ENCODE measurements around the gene HOMER2. TPM values are rescaled to one million over a fixed set of nuclear protein-coding genes. Genes with fewer than 3 reads are reported as not detected.

HOMER2 gene
- total RNA-seq, 2 donors from 2014 or later = 2.2 to 4.4 TPM

DNA sequence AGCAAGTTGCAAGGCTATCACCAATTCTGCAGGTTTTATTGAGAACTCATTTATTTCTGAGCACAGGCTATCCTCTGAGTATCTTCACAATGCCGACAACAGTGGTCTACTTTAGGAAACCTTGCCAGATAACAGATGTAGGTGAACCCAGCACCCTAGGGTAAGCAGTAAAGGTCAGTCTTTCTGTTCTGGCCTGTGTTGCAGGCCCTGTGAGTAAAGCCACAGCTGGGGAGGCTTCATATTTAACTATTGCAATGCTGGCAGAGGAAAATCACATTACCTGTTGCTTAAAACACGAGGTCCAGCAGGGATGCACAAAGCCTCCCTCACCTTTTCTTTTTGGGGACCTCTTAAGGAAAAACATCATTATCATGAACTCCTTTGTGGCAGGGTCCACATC, 87.6 kb downstream of the HOMER2 start:
- ATAC-seq = no peak
- no peak overlapping the region for H3K27ac Mint-ChIP-seq

DNA sequence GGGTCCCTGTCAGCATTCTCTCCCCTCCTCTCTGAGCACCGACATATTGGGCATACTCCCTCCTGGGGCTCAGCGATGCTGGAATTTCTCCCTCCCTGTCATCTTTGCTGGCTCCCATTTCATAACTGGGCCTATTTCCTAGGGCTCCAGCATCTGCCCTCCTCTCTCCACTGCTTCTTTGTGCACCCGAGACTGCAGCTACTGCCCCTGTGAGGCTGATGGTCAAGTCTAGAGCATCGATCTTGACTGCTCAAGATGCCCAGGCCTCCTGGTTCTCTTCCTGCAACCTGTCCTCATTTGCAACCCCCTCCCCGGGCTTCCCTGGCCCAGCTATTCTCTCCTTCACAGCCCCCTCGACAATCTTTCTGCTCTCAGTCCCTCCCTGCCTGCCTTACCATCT, 89.6 kb downstream of the HOMER2 start:
- H3K36me3 Mint-ChIP-seq = no peaks in the 10 kb centered on the region
- no peak overlapping the region for H3K27ac Mint-ChIP-seq
- ATAC-seq (no peak), DNase-seq (ENCODE audit: low spot score in 2 of 2) (no peak)
- H3K9me3 Mint-ChIP-seq = no peaks in the 10 kb centered on the region

More for the DNA sequence above, 87.6 kb downstream of the HOMER2 start:
- no peaks in the 10 kb centered on the region for H3K36me3 Mint-ChIP-seq
- H3K9me3 Mint-ChIP-seq = no peaks in the 10 kb centered on the region
- DNase-seq (ENCODE audit: low spot score in 2 of 2) = no peak

DNA sequence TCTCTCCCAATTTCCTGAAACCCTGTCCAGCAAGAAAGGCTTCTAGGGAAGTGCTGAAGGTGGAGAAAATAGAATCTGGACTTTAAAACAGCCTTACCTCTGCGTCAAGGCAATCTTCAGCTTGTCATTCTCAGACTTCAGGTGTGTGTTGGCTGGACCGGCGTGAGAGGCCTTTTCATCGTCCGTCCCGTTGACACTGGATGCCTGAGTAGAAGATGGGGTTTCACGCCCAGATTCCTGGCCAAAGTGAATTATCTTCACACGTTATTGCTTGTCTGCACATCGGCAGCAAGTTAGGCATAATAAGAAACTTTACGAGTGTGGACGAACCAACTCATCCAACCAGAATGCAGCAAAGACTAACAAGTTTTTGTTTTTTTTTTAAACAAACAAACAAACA, 93.6 kb downstream of the HOMER2 start:
- H3K9me3 Mint-ChIP-seq = no peaks in the 10 kb centered on the region
- no peaks in the 10 kb centered on the region for H3K36me3 Mint-ChIP-seq
- peak in 1 of 2 donors; percentile 16 for DNase-seq (ENCODE audit: low spot score in 2 of 2)
- ATAC-seq = no peak
- H3K27ac Mint-ChIP-seq = no peak overlapping the region

DNA sequence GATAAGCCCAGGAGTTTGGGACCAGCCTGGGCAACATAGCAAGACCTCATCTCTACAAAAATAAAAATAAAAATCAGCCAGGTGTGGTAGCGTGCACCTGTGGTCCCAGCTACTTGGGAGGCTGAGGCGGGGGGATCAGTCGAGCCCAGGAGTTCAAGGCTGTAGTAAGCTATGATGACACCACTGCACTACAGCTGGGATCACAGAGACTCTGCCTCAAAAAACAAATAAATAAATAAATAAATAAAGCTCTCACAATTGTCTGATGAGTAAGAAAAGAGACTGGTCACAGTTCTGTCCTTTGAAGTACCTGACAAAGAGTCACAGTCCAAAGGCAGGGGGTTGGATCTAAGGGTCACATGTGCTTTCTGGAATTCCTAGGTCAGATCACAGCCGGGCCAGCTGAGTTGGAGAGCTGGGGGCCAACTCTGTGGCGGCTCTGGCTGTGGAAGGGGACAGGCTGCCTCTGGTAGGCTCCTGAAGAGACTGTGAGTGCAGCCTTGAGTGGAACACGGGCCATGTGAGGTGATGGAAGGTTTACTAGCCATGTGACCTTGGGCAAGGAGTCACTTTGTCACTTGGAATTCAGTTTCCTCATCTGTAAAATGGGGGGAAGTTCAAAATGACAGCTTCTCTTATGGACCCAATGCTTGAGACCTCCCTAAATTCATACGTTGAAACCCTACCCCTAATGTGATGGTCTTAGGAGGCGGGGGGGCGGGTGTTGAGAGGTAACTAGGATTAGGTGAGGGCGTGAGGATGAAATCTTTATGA, 95.9 kb downstream of the HOMER2 start:
- no peaks in the 10 kb centered on the region for H3K9me3 Mint-ChIP-seq
- ATAC-seq = no peak
- no peaks in the 10 kb centered on the region for H3K36me3 Mint-ChIP-seq
- peak in 1 of 2 donors; percentile 16 for DNase-seq (ENCODE audit: low spot score in 2 of 2)
- H3K27ac Mint-ChIP-seq = peak overlapping the region in 1 of 2 donors; percentile 35

DNA sequence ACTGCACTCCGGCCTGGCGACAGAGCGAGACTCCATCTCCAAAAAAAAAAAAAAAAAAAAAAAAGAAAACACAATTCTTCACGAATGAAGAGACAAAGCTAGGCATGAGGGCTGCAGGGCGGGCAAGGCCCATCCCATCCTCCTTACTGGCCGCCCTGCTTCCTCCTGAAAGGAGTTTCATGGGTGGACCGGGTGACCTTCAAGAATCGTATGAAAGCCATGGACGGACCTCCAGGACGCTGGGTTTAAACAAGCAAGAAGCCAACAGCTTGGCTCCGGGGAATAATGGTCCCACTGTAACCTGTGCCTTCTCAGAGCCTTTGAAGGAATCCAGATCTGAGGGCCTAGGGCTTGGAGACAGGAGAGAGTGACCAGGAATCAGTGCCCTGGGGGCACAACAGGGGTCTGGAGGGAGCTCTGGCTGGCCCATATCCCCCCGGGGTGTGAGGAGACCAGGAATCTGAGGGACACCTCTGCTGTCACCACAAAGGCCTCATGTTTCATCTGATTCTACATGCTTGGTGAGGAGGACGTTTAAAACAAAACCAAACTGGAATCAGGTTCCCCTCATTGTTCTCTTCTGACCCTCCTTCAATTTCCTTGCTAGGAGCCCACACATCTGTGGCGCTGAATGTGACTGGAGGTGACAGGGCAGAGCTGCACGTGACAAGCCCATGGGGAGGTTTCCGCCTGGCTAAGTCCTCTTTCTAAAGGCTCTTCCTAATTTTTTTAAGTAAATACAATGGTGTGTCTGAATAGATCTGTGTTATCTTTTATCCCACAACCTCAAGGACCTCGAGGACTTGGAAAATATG, 97.0 kb downstream of the HOMER2 start:
- Mint-ChIP-seq H3K9me3 (no peaks in the 10 kb centered on the region), H3K27ac (peak overlapping the region in 1 of 2 donors; percentile 35), H3K36me3 (no peaks in the 10 kb centered on the region)
- ATAC-seq (no peak), DNase-seq (ENCODE audit: low spot score in 2 of 2) (peak in 1 of 2 donors; percentile 35)

DNA sequence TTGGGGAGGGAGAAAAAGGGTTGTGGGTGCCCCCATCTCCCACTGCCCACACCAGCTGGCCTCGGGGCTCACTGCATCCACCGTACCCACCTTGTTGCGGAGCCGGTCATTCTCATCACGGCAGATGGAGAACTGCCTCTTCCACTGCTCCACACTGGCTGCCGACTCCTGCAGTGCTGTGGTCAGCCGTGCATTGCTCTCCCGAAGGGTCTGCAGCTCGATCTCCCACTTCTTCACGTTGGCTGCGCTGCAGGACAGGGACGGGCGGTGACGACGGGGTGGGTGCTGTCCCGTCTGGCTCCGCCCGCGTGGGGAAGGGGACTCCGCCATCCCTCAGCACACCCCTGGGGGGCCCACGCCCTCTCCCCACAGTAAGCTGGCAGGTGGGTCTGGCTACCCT, 98.0 kb downstream of the HOMER2 start:
- H3K27ac Mint-ChIP-seq = no peak overlapping the region
- no peaks in the 10 kb centered on the region for H3K9me3 Mint-ChIP-seq
- no peak for ATAC-seq
- peak in 1 of 2 donors; percentile 39 for DNase-seq (ENCODE audit: low spot score in 2 of 2)
- no peaks in the 10 kb centered on the region for H3K36me3 Mint-ChIP-seq

DNA sequence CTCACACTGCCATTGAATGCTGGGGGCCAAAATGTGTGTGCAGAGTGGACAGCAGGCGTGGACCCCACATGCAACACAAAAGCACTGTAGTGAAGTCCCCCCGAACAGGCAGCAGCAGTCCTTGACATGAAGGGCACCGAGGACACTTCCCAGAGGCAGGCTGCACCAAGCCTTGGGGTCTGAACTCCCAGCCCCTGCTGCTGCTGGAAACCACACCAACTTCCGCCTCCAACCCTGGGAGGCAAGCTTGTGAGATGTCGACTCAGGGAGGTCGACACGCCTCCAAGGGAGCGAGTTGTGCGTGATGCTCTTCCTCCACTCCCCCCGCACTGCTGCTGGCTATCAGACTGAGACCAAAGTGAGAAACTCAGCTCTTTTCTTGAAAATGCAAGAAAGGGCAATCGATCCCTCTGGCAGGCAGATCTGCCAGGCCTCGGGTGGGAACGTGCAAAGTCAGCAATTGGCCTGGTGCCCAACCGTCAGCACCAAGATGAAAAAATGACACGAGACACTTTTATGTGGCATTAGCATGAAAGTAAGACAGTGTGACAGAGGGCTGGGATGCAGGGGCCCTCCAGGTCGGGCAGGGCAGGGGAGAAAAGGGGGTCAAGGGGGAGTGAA, 99.5 kb downstream of the HOMER2 start:
- Mint-ChIP-seq H3K36me3 (no peaks in the 10 kb centered on the region), H3K27ac (no peak overlapping the region), H3K9me3 (no peaks in the 10 kb centered on the region)
- ATAC-seq = no peak
- peak in 1 of 2 donors; percentile 49 for DNase-seq (ENCODE audit: low spot score in 2 of 2)

DNA sequence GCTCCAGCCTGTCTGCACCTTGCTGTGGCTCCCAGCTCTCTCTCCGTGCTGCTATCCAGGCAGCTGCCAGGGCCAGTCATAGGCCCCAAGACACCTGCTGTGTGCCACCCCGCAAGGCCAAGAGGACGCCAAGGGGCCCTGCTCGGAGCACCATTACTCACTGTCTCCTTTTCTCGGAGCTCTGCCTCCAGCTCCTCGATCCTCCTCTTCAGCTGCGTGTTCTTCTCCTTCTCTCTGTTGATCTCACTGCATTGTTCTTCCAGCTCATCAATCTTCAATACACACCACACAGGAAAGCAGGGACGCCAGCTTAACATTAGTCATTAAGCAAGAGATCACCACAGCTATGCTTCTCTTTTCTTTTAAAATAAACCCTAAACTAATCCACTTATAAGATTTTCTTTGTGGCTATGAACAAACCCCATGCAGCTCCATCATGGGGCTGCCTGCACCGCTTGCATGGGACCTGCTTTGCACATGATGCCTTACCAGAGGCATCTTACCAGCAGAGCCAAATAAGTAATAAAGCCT, 100.5 kb downstream of the HOMER2 start:
- Mint-ChIP-seq H3K9me3 (no peaks in the 10 kb centered on the region), H3K36me3 (no peaks in the 10 kb centered on the region), H3K27ac (no peak overlapping the region)
- DNase-seq (ENCODE audit: low spot score in 2 of 2) (peak in 1 of 2 donors; percentile 6), ATAC-seq (no peak)

DNA sequence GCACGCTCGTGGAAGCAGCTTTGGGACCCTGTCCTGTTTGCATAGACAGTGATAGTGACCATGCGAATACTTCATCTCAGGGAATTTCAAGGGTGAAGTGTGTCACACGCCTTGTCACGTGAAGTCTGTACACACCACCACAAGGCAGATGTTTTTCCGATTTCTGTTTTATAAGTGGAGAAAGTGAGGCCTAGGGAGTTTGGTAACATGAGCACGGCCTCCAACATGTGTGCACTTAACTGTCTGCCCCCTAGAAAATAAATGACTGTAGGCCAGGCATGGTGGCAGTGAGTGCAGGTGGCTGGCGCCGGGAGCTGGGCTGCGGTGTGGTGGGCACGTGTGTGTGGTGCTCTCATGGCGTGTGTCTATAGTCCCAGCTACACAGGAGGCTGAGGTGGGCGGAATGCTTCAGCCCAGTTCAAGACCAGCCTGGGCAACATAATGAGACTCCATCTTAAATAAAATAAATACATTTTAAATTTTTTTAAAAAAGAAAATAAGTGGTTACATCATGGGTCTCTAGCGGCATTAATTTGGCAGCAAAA, 101.1 kb downstream of the HOMER2 start:
- ATAC-seq = no peak
- Mint-ChIP-seq H3K36me3 (no peaks in the 10 kb centered on the region), H3K27ac (no peak overlapping the region), H3K9me3 (no peaks in the 10 kb centered on the region)
- peak in 1 of 2 donors; percentile 39 for DNase-seq (ENCODE audit: low spot score in 2 of 2)

DNA sequence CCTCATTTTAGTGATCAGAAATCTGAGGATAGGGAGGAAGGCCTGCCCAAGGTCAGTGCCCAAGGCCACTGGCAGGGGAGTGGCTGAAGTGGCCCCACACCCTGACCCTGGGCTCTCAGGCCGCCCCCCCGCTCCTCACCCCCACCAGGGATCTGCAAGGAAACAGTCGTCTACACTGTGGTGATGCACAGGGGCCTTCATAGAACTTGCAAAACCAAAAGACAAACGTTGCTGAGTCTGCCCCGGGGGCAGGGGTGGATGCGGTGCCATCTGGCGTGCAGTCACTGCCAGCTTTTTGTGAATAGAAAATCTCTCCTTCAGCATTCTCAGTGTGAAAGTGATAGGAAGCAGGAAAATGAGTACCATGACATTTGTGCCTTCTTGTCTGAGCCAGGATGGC, 101.8 kb downstream of the HOMER2 start:
- peak in 1 of 2 donors; percentile 14 for DNase-seq (ENCODE audit: low spot score in 2 of 2)
- Mint-ChIP-seq H3K9me3 (no peaks in the 10 kb centered on the region), H3K36me3 (no peaks in the 10 kb centered on the region), H3K27ac (no peak overlapping the region)
- ATAC-seq = no peak

DNA sequence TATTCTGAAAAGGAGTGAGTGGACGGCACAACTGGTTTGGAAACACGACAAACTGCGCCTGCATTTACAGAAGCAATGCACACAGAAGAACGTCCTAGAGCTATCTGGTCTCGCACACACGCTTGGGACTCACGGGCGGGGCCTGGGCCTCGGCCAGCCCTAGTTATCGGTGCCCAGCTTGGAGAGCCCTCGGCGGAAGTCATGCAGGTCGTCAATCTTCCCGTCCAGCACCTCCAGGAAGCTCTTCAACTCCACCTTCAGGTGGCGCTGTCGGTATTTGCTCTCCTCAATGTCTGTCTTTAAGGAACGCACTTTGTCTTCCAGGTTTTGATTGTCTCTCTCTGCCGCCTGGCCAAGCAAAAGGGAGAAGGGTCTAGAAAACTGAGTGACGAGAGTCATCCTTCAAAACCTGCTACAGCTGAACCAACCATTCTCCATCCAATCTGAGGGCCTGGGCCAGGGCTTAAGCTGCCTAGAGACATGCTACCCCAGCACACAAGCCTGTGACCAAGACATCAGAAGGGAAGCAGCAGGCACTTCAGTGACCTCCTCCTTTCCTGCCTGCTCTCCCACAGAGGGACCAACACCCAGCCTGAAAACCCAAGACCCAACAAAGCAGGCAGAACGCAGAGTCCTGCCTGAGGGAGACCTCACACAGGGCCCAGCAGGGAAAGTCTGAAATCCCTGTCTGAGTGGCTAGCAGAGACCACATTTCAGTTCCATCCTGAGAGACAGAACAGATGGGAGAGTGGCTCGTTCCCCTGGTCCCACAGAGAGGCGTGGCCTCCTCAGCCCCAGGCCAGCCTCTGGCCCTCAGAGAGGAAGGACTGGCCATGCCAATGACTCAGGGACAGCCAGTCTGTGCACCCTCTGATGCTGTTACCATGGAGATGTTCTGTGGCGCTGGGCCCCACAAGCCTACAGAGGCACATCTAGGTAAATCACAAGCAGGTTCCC, 102.7 kb downstream of the HOMER2 start:
- Mint-ChIP-seq H3K27ac (peak overlapping the region in 1 of 2 donors; percentile 44), H3K9me3 (no peaks in the 10 kb centered on the region), H3K36me3 (no peaks in the 10 kb centered on the region)
- ATAC-seq (peak; percentile 82 to 87), DNase-seq (ENCODE audit: low spot score in 2 of 2) (peak; percentile 56 to 68)

DNA sequence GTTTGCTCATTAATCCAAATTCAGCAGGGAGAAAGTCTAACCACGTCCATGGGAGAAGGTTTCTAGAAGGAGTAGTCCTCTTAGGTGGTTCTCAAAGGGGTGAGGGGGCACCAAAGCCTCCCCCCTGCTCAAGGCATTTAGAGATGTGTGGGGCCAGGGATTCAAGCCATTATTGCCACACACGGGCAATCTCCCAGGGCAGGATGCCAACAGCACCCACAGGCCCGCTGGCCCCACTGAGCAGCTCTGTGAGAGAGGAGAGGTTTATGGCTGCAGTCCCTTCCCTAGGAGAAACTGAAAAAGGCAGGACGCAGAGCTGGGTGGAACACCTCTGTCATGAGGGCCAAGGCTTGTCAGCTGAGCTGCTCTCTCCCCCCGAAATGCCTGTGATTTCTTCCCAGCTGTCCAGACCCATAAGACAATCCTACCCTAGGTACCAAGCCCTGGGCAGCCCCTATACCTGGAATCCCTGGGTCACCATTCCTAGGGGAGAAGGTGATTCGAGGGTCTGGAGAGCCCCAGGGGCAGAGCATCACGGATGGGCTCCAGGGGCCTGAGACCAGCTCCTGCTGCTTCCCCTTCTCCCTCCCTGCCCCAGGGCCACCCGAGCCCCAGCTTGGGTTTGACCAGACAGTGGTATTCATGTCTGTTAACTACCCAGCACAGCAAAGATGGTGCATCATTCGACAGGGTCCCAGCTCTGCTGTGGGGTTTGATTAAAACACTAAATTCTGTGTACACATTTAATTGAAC, 104.1 kb downstream of the HOMER2 start:
- H3K9me3 Mint-ChIP-seq = no peaks in the 10 kb centered on the region
- H3K27ac Mint-ChIP-seq = no peak overlapping the region
- no peaks in the 10 kb centered on the region for H3K36me3 Mint-ChIP-seq
- ATAC-seq (no peak), DNase-seq (ENCODE audit: low spot score in 2 of 2) (peak in 1 of 2 donors; percentile 44)

DNA sequence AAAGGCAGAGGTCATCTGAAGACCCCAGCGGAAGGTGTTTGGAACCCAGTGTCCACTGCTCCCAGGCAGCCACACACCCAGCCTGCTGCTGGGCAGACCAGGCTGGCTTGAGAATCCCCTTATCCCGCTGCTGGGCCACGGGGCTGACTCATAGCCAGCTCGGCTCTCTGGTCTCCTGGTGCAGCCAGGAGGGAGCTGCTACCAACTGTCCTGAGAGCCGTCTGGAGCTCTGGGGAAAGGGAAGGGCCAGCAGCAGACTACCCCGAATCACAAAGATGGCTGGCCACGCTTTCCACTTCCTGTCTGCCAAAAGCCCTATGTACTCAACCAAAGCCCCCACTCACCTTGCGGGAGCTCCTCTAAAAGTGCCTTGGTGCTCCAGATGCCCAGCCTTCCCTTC, 104.8 kb downstream of the HOMER2 start:
- ATAC-seq (no peak), DNase-seq (ENCODE audit: low spot score in 2 of 2) (peak in 1 of 2 donors; percentile 39)
- Mint-ChIP-seq H3K27ac (no peak overlapping the region), H3K36me3 (no peaks in the 10 kb centered on the region), H3K9me3 (no peaks in the 10 kb centered on the region)

DNA sequence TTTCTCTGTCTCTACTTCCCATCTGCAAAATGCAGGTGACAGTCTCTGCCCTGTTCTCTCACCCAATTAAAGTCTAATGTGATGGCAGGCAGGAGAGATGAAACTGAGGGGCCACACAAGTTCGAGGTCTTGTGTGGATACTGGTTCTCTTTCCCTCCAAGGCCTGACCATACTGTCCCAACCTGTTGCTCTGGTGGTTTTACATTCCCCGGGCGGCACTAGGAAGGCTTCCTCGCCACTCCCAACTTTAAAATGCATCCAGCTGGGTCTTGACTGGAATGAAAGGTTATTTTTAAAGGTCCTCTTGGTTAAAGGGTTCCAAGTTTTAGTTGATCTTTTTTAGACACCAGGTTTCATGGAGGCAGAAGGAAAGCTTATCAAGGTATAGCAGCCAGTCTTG, 105.9 kb downstream of the HOMER2 start:
- Mint-ChIP-seq H3K36me3 (no peaks in the 10 kb centered on the region), H3K9me3 (no peaks in the 10 kb centered on the region), H3K27ac (no peak overlapping the region)
- DNase-seq (ENCODE audit: low spot score in 2 of 2) = peak in 1 of 2 donors; percentile 48
- no peak for ATAC-seq

DNA sequence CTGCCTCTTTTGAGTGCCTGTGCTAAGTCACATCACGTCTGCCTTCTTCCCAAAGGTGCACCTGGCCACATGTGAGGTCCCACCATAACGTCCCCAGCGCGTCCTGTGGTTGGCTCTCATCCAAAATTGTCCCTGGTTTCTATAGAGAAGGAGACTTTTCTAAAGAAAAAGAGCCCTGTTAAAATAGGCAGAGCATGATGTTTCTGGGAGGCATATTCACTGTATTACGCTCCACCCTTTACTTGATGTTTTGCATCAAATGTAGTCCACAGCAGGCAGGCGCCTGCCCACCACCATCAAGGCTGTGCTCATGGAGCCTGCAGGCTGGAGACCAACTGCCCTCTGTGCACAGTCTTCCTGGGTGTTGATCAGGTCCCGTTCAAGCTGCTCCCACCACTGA, 106.8 kb downstream of the HOMER2 start:
- Mint-ChIP-seq H3K9me3 (no peaks in the 10 kb centered on the region), H3K36me3 (no peaks in the 10 kb centered on the region), H3K27ac (no peak overlapping the region)
- ATAC-seq (no peak), DNase-seq (ENCODE audit: low spot score in 2 of 2) (peak in 1 of 2 donors; percentile 37)

Measured in activated naive CD4-positive, alpha-beta T cell treated with anti-CD3 and anti-CD28 coated beads, Interleukin-2, amount 50 U/mL, for 72 hours (primary cell).